EH (cell line): ENCODE data around the gene CHN2.
"Not testable (repeated sequence)": the region's sequence is repeated elsewhere in the genome, so short reads cannot be mapped to it uniquely, and the experiment has no call there.

ENCODE experiments used
- DNase-seq: peaks from one replicate; pipeline ENCODE4 v3.0.0-alpha.2; 2015; ENCODE audit warnings: low read depth

Gene CHN2

GRCh38 chr7:29496355-29497020 is 301.9 kb downstream of the CHN2 start:
- DNase-seq = no peak

DNA sequence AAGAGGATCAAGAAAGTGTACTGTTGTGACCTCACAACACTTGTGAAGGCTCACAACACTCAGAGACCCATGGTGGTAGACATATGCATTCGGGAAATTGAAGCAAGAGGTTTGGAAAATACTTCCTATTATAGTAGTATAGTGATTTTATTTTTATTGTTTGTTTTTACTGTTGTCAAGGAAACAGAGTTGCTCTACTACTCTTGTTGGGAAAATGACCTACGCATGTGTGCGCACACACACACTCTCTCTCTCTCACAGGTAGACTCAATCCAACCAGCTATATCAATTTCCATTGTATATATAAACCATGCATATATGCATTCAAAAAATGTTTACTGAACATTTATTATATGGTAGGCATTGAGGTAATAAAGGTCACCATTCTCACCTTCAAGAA is 305.4 kb downstream of the CHN2 start:
- DNase-seq = no peak

- DNase-seq = peak; percentile 29
Measured at GRCh38 chr7:29500719-29501118, 306.1 kb downstream of the CHN2 start.

GRCh38 chr7:29502133-29502532 is 307.6 kb downstream of the CHN2 start:
- peak; percentile 8 for DNase-seq

GRCh38 chr7:29505931-29506330 is 311.4 kb downstream of the CHN2 start:
- DNase-seq = peak; percentile 8

GRCh38 chr7:29508608-29509007 is 314.0 kb downstream of the CHN2 start:
- no peak for DNase-seq

GRCh38 chr7:29510028-29510427 is 315.5 kb downstream of the CHN2 start:
- no peak for DNase-seq

GRCh38 chr7:29511337-29511736 is 316.8 kb downstream of the CHN2 start:
- no peak for DNase-seq

GRCh38 chr7:29511851-29512250 is 317.3 kb downstream of the CHN2 start:
- no peak for DNase-seq

GRCh38 chr7:29516491-29516890 is 321.9 kb downstream of the CHN2 start:
- DNase-seq = no peak

DNA sequence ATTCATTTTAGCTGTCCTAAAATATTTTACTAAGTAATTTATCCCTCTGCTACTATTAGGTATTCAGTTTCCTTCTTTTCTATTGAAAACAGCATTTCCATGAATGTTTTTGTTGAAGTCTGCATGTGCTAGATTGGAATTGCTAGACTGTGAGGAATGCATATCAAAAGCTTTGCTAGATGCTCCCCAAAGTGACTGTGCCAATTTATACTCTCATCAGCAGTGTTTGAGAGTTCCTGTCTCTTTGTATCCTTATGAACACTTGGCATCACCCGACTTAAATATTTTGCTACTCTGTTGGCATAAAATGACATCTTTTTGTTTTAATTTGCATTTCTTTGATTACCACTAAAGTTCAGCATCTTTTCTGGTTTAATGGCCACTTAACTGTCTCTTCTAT is 324.0 kb downstream of the CHN2 start:
- DNase-seq = peak; percentile 11

DNA sequence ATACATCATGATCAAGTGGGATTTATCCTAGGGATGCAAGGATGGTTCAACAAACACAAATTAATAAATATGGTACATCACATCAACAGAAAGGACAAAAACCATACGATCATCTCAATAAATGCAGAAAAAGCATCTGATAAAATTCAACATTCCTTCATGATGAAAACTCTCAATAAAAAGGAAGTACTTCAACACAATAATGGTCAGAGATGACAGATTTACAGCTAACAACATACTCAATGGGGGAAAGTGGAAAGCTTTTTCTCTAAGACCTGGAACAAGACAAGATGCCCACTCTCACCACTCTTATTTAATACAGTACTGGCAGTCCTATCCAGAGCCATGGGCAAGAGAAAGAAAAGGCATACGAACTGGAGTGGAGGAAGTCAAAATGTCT is 329.2 kb downstream of the CHN2 start:
- no peak for DNase-seq

GRCh38 chr7:29527505-29528108 is 333.0 kb downstream of the CHN2 start:
- DNase-seq = no peak

DNA sequence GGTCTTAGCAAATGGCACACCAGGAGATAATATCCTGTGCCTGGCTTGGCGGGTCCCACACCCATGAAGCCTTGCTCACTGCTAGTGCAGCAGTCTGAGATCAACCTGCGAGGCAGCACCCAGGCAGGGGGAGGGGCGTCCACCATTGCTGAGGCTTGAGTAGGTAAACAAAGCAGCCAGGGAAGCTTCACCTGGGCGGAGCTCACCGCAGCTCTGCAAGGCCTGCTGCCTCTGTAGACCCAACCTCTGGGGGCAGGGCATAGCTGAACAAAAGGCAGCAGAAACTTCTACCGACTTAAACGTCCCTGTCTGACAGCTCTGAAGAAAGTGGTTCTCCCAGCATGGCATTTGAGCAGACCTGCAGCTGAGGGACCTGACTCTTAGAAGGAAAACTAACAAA is 334.0 kb downstream of the CHN2 start:
- DNase-seq = not testable (repeated sequence)
